HAP-1 (cell line): Measurements from ENCODE around the gene TOGARAM1.
A peak's percentile ranks its signal among the peaks of the same experiment; 100 is the strongest.

Source experiments
- DNase-seq, 2 experiments: peaks; one replicate each; pipeline ENCODE4 v3.0.0-alpha.2; 2016 to 2020; ENCODE audit warnings: low spot score in 2 of 2
- H3K27me3 ChIP-seq: fragments of 250-450 bp; sonication (Bioruptor Pico); 2 replicates; pipeline ENCODE4 v1.5.1; 2020; ENCODE audit warnings: low read depth, mild to moderate bottlenecking, moderate library complexity
- H3K36me3 ChIP-seq: fragments of 250-450 bp; sonication (Bioruptor Pico); replicated peaks from 2 replicates; pipeline ENCODE4 v1.5.1; 2020; ENCODE audit warnings: mild to moderate bottlenecking
- H3K4me1 ChIP-seq: fragments of 250-450 bp; sonication (Bioruptor Pico); 2 replicates; pipeline ENCODE4 v1.5.1; 2020; ENCODE audit warnings: mild to moderate bottlenecking
- H3K4me3 ChIP-seq: fragments of 250-450 bp; sonication (Bioruptor Pico); 2 replicates; pipeline ENCODE4 v1.5.1; 2020; ENCODE audit warnings: mild to moderate bottlenecking, moderate library complexity
- H3K9me3 ChIP-seq: fragments of 250-450 bp; sonication (Bioruptor Pico); 2 replicates; pipeline ENCODE4 v1.5.1; 2020; ENCODE audit warnings: mild to moderate bottlenecking, moderate library complexity
- in situ Hi-C: fragments of 300-500 bp; cut with MboI; formaldehyde crosslinking; loops from 3 replicates; pipeline ENCODE4 v1.14.3; 2020; ENCODE audit warnings: low sequenced_read_pairs, inconsistent platforms, mixed read lengths

The TOGARAM1 gene

DNA sequence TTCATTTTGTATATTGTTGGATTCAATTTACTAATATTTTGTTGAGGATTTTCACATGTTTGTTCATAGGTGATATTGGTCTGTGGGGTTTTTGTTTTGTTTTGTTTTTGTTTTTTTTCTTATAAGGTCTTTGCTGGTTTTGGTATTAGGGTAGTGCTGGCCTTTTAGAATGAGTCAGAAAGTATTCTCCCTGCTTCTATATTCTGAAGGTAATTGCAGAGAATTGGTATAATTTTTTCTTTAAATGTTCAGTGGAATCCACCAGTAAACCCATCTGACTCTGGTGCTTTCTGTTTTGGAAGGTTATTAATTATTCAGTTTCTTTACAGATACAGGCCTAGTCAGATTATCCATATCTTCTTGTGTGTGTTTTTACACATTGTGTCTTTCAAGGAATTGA, 8.9 kb downstream of the TOGARAM1 start:
- Histone ChIP-seq H3K4me3 (no peak overlapping the region), H3K9me3 (no peaks in the 10 kb centered on the region; the same call in 1 of the 2 replicates), H3K36me3 (peaks cover 6% of the 10 kb centered on the region), H3K27me3 (no peaks in the 10 kb centered on the region), H3K4me1 (peaks cover 3% of the 10 kb centered on the region; the same call in 1 of the 2 replicates)
- DNase-seq: no peak
- in situ Hi-C loops: no loop called here

GRCh38 chr14:44971459-44971858, 9.5 kb downstream of the TOGARAM1 start:
- in situ Hi-C loops: no loop called here
- DNase-seq: no peak
- H3K4me3 ChIP-seq: no peak overlapping the region
- no peaks in the 10 kb centered on the region; the same call in 1 of the 2 replicates for H3K9me3 ChIP-seq
- H3K27me3 ChIP-seq: no peaks in the 10 kb centered on the region
- H3K4me1 ChIP-seq: peaks cover 3% of the 10 kb centered on the region; the same call in 1 of the 2 replicates
- peaks cover 6% of the 10 kb centered on the region for H3K36me3 ChIP-seq

- no peak for DNase-seq
- peaks cover 17% of the 10 kb centered on the region for H3K4me1 ChIP-seq
- no peaks in the 10 kb centered on the region for H3K36me3 ChIP-seq
- no peaks in the 10 kb centered on the region for H3K27me3 ChIP-seq
- H3K4me3 ChIP-seq: no peak overlapping the region
- no peaks in the 10 kb centered on the region for H3K9me3 ChIP-seq
- in situ Hi-C loops: no loop called here
Measured at GRCh38 chr14:44979273-44979672, 17.3 kb downstream of the TOGARAM1 start.

GRCh38 chr14:44979740-44980356, 17.9 kb downstream of the TOGARAM1 start:
- H3K4me1 ChIP-seq: peaks cover 17% of the 10 kb centered on the region
- no peak overlapping the region for H3K4me3 ChIP-seq
- no peaks in the 10 kb centered on the region for H3K36me3 ChIP-seq
- DNase-seq: no peak
- H3K9me3 ChIP-seq: no peaks in the 10 kb centered on the region
- in situ Hi-C loops: no loop called here
- H3K27me3 ChIP-seq: no peaks in the 10 kb centered on the region

GRCh38 chr14:44981198-44981597, 19.2 kb downstream of the TOGARAM1 start:
- Histone ChIP-seq H3K36me3 (no peaks in the 10 kb centered on the region), H3K27me3 (no peaks in the 10 kb centered on the region), H3K9me3 (no peaks in the 10 kb centered on the region), H3K4me1 (peaks cover 17% of the 10 kb centered on the region), H3K4me3 (no peak overlapping the region)
- DNase-seq: no peak
- in situ Hi-C loops: no loop called here

DNA sequence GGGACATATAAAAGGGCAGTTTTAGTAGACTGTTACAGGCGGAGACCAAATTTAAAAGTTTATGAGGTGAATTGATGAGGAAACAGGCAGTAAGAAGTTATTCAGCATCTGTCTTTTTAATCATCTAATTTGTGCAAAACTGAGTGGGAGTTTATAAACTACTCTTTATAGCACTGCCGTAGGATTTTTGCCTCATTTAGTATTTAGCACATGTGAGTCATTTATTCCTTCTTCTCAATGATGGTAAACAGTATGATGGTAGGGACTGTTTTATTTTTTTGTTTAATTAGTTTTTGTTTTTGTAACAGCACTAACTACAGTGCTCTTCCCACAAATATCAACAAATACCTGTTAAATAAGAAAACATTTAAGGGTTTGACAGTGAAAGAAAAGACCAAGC, 20.6 kb downstream of the TOGARAM1 start:
- Histone ChIP-seq H3K36me3 (no peaks in the 10 kb centered on the region), H3K4me3 (no peak overlapping the region), H3K9me3 (no peaks in the 10 kb centered on the region), H3K4me1 (peaks cover 17% of the 10 kb centered on the region), H3K27me3 (no peaks in the 10 kb centered on the region)
- no peak for DNase-seq
- in situ Hi-C loops: no loop called here

GRCh38 chr14:44988694-44989093, 26.7 kb downstream of the TOGARAM1 start:
- no peak overlapping the region for H3K4me3 ChIP-seq
- no peaks in the 10 kb centered on the region for H3K36me3 ChIP-seq
- no peak for DNase-seq
- no peaks in the 10 kb centered on the region for H3K27me3 ChIP-seq
- no peaks in the 10 kb centered on the region for H3K9me3 ChIP-seq
- in situ Hi-C loops: no loop called here
- no peaks in the 10 kb centered on the region for H3K4me1 ChIP-seq

DNA sequence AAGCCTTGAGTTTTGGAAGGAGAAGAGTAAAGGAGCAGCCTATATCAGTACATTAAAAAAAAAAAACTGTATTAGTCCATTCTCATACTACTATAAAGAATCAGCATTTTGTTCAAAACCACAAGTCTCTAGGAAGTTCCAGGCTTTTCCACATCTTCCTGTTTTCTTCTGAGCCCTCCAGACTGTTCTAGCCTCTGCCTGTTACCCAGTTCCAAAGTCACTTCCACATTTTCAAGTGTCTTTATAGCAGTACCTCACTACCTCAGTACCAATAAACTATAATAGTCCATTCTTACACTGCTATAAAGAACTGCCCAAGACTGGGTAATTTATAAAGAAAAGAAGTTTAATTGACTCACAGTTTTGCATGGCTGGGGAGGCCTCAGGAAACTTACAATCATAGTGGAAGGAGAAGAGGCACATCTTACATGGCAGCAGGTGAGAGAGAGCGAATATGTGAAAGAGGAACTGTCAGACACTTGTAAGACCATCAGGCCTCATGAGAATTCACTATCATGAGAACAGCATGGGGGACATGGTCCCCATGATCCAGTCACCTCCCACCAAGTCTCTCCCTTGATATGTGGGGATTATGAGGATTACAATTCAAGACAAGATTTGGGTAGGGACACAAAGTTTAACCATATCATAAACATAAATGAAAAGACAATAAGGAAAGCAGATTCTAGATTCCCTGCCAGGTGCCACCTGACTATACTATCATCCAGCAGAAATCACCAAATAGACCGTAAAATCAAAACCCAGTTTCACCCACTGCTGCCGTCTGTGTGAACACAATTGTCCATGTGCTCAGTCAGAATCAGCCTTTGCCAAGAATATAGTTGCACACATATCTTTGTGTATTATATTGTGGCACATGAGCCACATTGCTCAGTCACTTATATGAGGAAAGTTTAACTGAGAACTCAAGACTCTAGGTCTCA, 27.8 kb downstream of the TOGARAM1 start:
- DNase-seq: no peak
- Histone ChIP-seq H3K9me3 (no peaks in the 10 kb centered on the region), H3K36me3 (no peaks in the 10 kb centered on the region), H3K27me3 (no peaks in the 10 kb centered on the region), H3K4me1 (no peaks in the 10 kb centered on the region), H3K4me3 (no peak overlapping the region)
- in situ Hi-C loops: no loop called here

GRCh38 chr14:44990533-44990932, 28.5 kb downstream of the TOGARAM1 start:
- no peaks in the 10 kb centered on the region for H3K36me3 ChIP-seq
- H3K4me1 ChIP-seq: no peaks in the 10 kb centered on the region
- no peak overlapping the region for H3K4me3 ChIP-seq
- DNase-seq: no peak
- in situ Hi-C loops: no loop called here
- no peaks in the 10 kb centered on the region for H3K27me3 ChIP-seq
- H3K9me3 ChIP-seq: no peaks in the 10 kb centered on the region

- no peaks in the 10 kb centered on the region for H3K4me1 ChIP-seq
- H3K9me3 ChIP-seq: no peaks in the 10 kb centered on the region
- in situ Hi-C loops: no loop called here
- H3K4me3 ChIP-seq: no peak overlapping the region
- peak in 1 of 2 experiments; percentile 20 for DNase-seq
- peaks cover 2% of the 10 kb centered on the region; the same call in 1 of the 2 replicates for H3K36me3 ChIP-seq
- H3K27me3 ChIP-seq: no peaks in the 10 kb centered on the region
Measured at GRCh38 chr14:44995196-44995595, 33.2 kb downstream of the TOGARAM1 start.

GRCh38 chr14:44995770-44996294, 33.8 kb downstream of the TOGARAM1 start:
- DNase-seq: no peak
- in situ Hi-C loops: no loop called here
- no peaks in the 10 kb centered on the region for H3K9me3 ChIP-seq
- H3K4me3 ChIP-seq: no peak overlapping the region
- no peaks in the 10 kb centered on the region for H3K27me3 ChIP-seq
- H3K4me1 ChIP-seq: no peaks in the 10 kb centered on the region
- peaks cover 2% of the 10 kb centered on the region; the same call in 1 of the 2 replicates for H3K36me3 ChIP-seq

DNA sequence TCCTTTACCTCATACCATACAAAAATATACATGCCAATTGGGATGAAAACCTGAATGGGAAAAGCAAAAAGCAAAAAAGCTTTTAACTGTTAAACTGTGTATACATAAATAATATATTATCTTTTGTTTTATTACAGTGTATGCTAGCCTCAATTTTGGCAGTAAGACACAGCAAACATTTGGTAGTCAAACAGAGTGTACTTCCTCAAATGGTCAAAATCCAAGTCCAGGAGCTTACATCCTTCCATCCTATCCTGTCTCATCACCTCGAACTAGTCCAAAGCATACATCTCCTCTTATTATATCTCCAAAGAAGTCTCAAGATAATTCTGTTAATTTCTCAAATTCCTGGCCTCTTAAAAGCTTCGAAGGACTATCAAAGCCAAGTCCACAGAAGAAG, 41.9 kb downstream of the TOGARAM1 start:
- peaks cover 2% of the 10 kb centered on the region; the same call in 1 of the 2 replicates for H3K36me3 ChIP-seq
- H3K9me3 ChIP-seq: no peaks in the 10 kb centered on the region
- no peaks in the 10 kb centered on the region for H3K27me3 ChIP-seq
- no peaks in the 10 kb centered on the region for H3K4me1 ChIP-seq
- in situ Hi-C loops: no loop called here
- no peak for DNase-seq
- no peak overlapping the region for H3K4me3 ChIP-seq

- DNase-seq: no peak
- H3K36me3 ChIP-seq: peaks cover 14% of the 10 kb centered on the region
Measured at GRCh38 chr14:45015133-45015532, 53.1 kb downstream of the TOGARAM1 start.

DNA sequence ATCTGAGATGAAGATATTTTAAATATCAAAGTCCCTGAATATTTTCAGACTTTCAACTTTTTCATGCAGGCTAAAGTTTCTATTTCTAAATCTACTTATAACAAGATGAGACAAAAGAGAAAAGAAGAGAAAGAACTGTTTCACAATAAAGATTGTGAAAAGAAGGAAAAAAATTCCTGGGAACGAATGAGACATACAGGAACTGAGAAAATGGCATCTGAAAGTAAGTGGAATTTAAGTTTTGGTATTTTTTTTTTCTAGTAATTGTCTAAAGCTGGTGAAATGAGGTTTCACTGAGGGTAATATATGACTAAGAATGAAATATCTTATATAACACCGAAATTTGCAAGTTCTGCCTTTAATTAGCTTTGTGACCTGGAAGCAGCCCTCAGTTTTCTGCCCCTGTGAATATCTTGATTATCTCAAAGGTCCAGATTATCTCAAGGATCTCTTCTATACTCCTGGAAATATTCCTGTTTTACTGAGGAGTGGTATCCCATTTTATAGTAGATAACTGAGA, 66.2 kb downstream of the TOGARAM1 start:
- DNase-seq: no peak
- Histone ChIP-seq H3K9me3 (no peaks in the 10 kb centered on the region), H3K36me3 (peaks cover 3% of the 10 kb centered on the region; the same call in 1 of the 2 replicates), H3K4me3 (no peak overlapping the region), H3K4me1 (no peaks in the 10 kb centered on the region), H3K27me3 (no peaks in the 10 kb centered on the region)
- in situ Hi-C loops: no loop called here

More at GRCh38 chr14:45015133-45015532, 53.1 kb downstream of the TOGARAM1 start:
- in situ Hi-C loops: no loop called here
- H3K4me3 ChIP-seq: no peak overlapping the region
- H3K9me3 ChIP-seq: no peaks in the 10 kb centered on the region
- no peaks in the 10 kb centered on the region for H3K27me3 ChIP-seq
- H3K4me1 ChIP-seq: no peaks in the 10 kb centered on the region
